Kidney (tissue), 14 donors: ENCODE data around the gene PLA2G2D. TPM values are rescaled to one million over a fixed set of nuclear protein-coding genes. Genes with fewer than 3 reads are reported as not detected.

Source experiments
- DNase-seq, 5 donors: peaks; one replicate each; pipeline ENCODE4 v3.0.0-alpha.2; 2013 to 2020
- FAIRE-seq: peaks from 2 replicates; lab custom pipeline; 2012; peaks lifted over from hg19 to GRCh38; lab: Jason Lieb, UNC
- H3K27ac ChIP-seq, 2 donors: one replicate each; pipeline ENCODE4 v1.7.0; 2013; ENCODE audit warnings: low read depth in 2 of 2, low read length in 2 of 2, inconsistent platforms in 1 of 2
- H3K27me3 ChIP-seq: one replicate; pipeline ENCODE4 v1.7.1; 2013; ENCODE audit warnings: low read length, inconsistent platforms; ENCODE audit not compliant: control insufficient read depth, insufficient read depth
- H3K36me3 ChIP-seq, 3 donors: one replicate each; pipeline versions ENCODE4 v1.7.0 to v1.7.1; 2013; ENCODE audit warnings: low read length in 3 of 3, control low read depth in 1 of 3, inconsistent platforms in 1 of 3; ENCODE audit not compliant: insufficient read depth in 3 of 3, control insufficient read depth in 2 of 3
- H3K4me1 ChIP-seq, 3 donors: one replicate each; pipeline versions ENCODE4 v1.7.0 to v1.7.1; 2013; ENCODE audit warnings: low read length in 3 of 3, inconsistent platforms in 1 of 3, low read depth in 1 of 3; ENCODE audit not compliant: control insufficient read depth in 2 of 3, insufficient read depth in 2 of 3
- H3K4me3 ChIP-seq, 3 donors: one replicate each; pipeline versions ENCODE4 v1.7.0 to v1.8.1; 2013; ENCODE audit warnings: low read length in 3 of 3, control low read depth in 1 of 3, inconsistent platforms in 1 of 3
- H3K9ac ChIP-seq, 3 donors: one replicate each; pipeline versions ENCODE4 v1.7.0 to v1.7.1; 2013; ENCODE audit warnings: low read length in 3 of 3, control low read depth in 1 of 3, inconsistent platforms in 1 of 3
- H3K9me3 ChIP-seq, 3 donors: one replicate each; pipeline versions ENCODE4 v1.7.0 to v1.7.1; 2013; ENCODE audit warnings: low read length in 3 of 3, control low read depth in 1 of 3, inconsistent platforms in 1 of 3; ENCODE audit not compliant: control insufficient read depth in 2 of 3, insufficient read depth in 1 of 3
- CTCF ChIP-seq: IDR thresholded peaks from 3 replicates; pipeline ENCODE4 v1.5.1; 2012; ENCODE audit warnings: mild to moderate bottlenecking, moderate library complexity, borderline replicate concordance; ENCODE audit not compliant: insufficient read depth; ENCODE audit errors: extremely low read depth
- intact Hi-C: fragments of 100-400 bp; cut with DNase I; formaldehyde crosslinking; loops from one replicate; pipeline ENCODE4 v1.11.1; 2022
- polyA plus RNA-seq: library from polyadenylated mRNA; stranded (reverse); fragments of 350-450 nt; fragmentation: Illumina TruSeq; extraction: RNeasy Lipid Tissue Mini Kit (QIAGEN cat#74804); gene quantifications from one replicate; pipeline ENCODE4 v1.2.3, GENCODE V29; 2014; ENCODE audit warnings: low read depth, low replicate concordance; ENCODE audit not compliant: insufficient read depth
- total RNA-seq: library from RNA; stranded (reverse); fragmentation: NEBNext Ultra II Directional; extraction: Animal tissue kit (Norgen Biotek cat#: 25700); gene quantifications from one replicate; pipeline ENCODE4 v1.2.1, GENCODE V29; 2021
- donor health status: control.
- donor health status: control.
- donor health status: control.
- donor health status: control.
- donor health status: control.
- donor health status: DM: yes; HTN: yes; CAD: no.
- donor health status: Normal renal cell carcinoma (clear cell type).

PLA2G2D gene
- total and polyA plus RNA-seq, 2 donors from 2014 or later = 1.1 TPM; not detected in 1

- DNase-seq = peak in 1 of 5 donors; percentile 57
- intact Hi-C loops = no loop called here
- H3K9ac ChIP-seq = no peak overlapping the region
Measured at GRCh38 chr1:20143318-20143717, 24.0 kb upstream of the PLA2G2D start.

GRCh38 chr1:20142001-20142710 lies 22.8 kb upstream of the PLA2G2D start:
- intact Hi-C loops = no loop called here
- TF ChIP-seq CTCF = no peak
- Histone ChIP-seq H3K36me3 (no peaks in the 10 kb centered on the region), H3K4me3 (no peak overlapping the region), H3K9me3 (no peaks in the 10 kb centered on the region), H3K27ac (no peak overlapping the region), H3K27me3 (no peaks in the 10 kb centered on the region), H3K4me1 (no peaks in the 10 kb centered on the region), H3K9ac (no peak overlapping the region)
- FAIRE-seq (no peak), DNase-seq (peak in 1 of 5 donors; percentile 53)

More at GRCh38 chr1:20143318-20143717, 24.0 kb upstream of the PLA2G2D start:
- H3K4me3 ChIP-seq = no peak overlapping the region
- no peak for FAIRE-seq
- H3K9me3 ChIP-seq = no peaks in the 10 kb centered on the region
- no peak overlapping the region for H3K27ac ChIP-seq
- H3K36me3 ChIP-seq = no peaks in the 10 kb centered on the region
- no peak for TF ChIP-seq CTCF
- H3K4me1 ChIP-seq = no peaks in the 10 kb centered on the region
- H3K27me3 ChIP-seq = no peaks in the 10 kb centered on the region

GRCh38 chr1:20141466-20141865 lies 22.1 kb upstream of the PLA2G2D start:
- Histone ChIP-seq H3K9ac (no peak overlapping the region), H3K9me3 (no peaks in the 10 kb centered on the region), H3K36me3 (no peaks in the 10 kb centered on the region), H3K27me3 (no peaks in the 10 kb centered on the region), H3K4me3 (no peak overlapping the region), H3K4me1 (no peaks in the 10 kb centered on the region), H3K27ac (no peak overlapping the region)
- FAIRE-seq = no peak
- intact Hi-C loops = no loop called here
- no peak for TF ChIP-seq CTCF
- DNase-seq = peak in 1 of 5 donors; percentile 69

GRCh38 chr1:20141001-20141400 lies 21.7 kb upstream of the PLA2G2D start:
- Histone ChIP-seq H3K9ac (no peak overlapping the region), H3K4me3 (no peak overlapping the region), H3K4me1 (no peaks in the 10 kb centered on the region), H3K36me3 (no peaks in the 10 kb centered on the region), H3K27me3 (no peaks in the 10 kb centered on the region), H3K27ac (no peak overlapping the region), H3K9me3 (no peaks in the 10 kb centered on the region)
- FAIRE-seq = no peak
- intact Hi-C loops = no loop called here
- peak in 1 of 5 donors; percentile 22 for DNase-seq
- no peak for TF ChIP-seq CTCF
